Tibial artery (tissue), 4 donors: ENCODE measurements around the gene S100A11.

Experiments used
- DNase-seq, 2 donors: peaks; one replicate each; pipeline ENCODE4 v3.0.0-alpha.2; 2019
- H3K27ac ChIP-seq, 2 donors: fragments of 200-600 bp; sonication (generic) in 1 of 2; 1 replicate in 1 of 2; 2 replicates in 1 of 2; pipeline ENCODE4 v1.5.1; 2018 to 2019; ENCODE audit warnings: mild to moderate bottlenecking in 1 of 2
- H3K27me3 ChIP-seq, 2 donors: fragments of 200-600 bp; sonication (generic) in 1 of 2; one replicate each; pipeline versions ENCODE4 v1.5.1 to v1.6.0; 2016 to 2019
- H3K36me3 ChIP-seq, 3 donors: fragments of 200-600 bp; sonication (generic) in 2 of 3; one replicate each; pipeline ENCODE4 v1.5.1; 2016 to 2019; ENCODE audit warnings: mild to moderate bottlenecking in 2 of 3
- H3K4me1 ChIP-seq, 4 donors: fragments of 200-600 bp; sonication (generic) in 2 of 4; 1 replicate in 3 of 4; 2 replicates in 1 of 4; pipeline ENCODE4 v1.5.1; 2016 to 2019
- H3K4me3 ChIP-seq, 2 donors: fragments of 200-600 bp; sonication (generic) in 1 of 2; 1 replicate in 1 of 2; 2 replicates in 1 of 2; pipeline ENCODE4 v1.5.1; 2018 to 2019; ENCODE audit warnings: mild to moderate bottlenecking in 2 of 2
- H3K9me3 ChIP-seq, 3 donors: fragments of 200-600 bp; sonication (generic) in 1 of 3; one replicate each; pipeline ENCODE4 v1.5.1; 2016 to 2019
- CTCF ChIP-seq, 2 experiments: fragments of 200-600 bp in 1 of 2; fragments of 450-650 bp in 1 of 2; IDR thresholded peaks; one replicate each; pipeline ENCODE4 v1.5.1; 2017 to 2019; ENCODE audit warnings: antibody characterized with exemption in 2 of 2, mild to moderate bottlenecking in 1 of 2, moderate library complexity in 1 of 2
- intact Hi-C: fragments of 100-400 bp; cut with DNase I; formaldehyde crosslinking; loops from one replicate; pipeline ENCODE4 v1.15.0; 2023; ENCODE audit warnings: low total_unique reads

The S100A11 gene

GRCh38 chr1:151991663-151992302 is 45.0 kb downstream of the S100A11 start:
- intact Hi-C loops, result no loop called here
- H3K27me3 ChIP-seq, result no peaks in the 10 kb centered on the region

GRCh38 chr1:151990856-151991198 is 46.0 kb downstream of the S100A11 start:
- no peak for DNase-seq
- H3K36me3 ChIP-seq, result peaks cover 0 to 2% (median 0%) of the 10 kb centered on the region in 3 donors
- H3K27me3 ChIP-seq, result no peaks in the 10 kb centered on the region
- no peaks in the 10 kb centered on the region for H3K9me3 ChIP-seq
- peak overlapping the region in 1 of 2 donors; percentile 80 for H3K27ac ChIP-seq
- intact Hi-C loops, result no loop called here
- no peak overlapping the region for H3K4me3 ChIP-seq
- H3K4me1 ChIP-seq, result peaks cover 4 to 77% (median 56%) of the 10 kb centered on the region in 4 donors
- TF ChIP-seq CTCF (IDR thresholded peaks at IDR 0.05), result no peak

More at GRCh38 chr1:151991663-151992302, 45.0 kb downstream of the S100A11 start:
- H3K9me3 ChIP-seq, result no peaks in the 10 kb centered on the region
- no peak for DNase-seq
- H3K4me1 ChIP-seq, result peaks cover 4 to 77% (median 56%) of the 10 kb centered on the region in 4 donors
- H3K27ac ChIP-seq, result peak overlapping the region; percentile 80 to 87
- H3K4me3 ChIP-seq, result peak overlapping the region; percentile 67 to 83
- no peak for TF ChIP-seq CTCF (IDR thresholded peaks at IDR 0.05)
- no peaks in the 10 kb centered on the region for H3K36me3 ChIP-seq

GRCh38 chr1:151990058-151990855 is 46.5 kb downstream of the S100A11 start:
- TF ChIP-seq CTCF (IDR thresholded peaks at IDR 0.05), result no peak
- peaks cover 4 to 76% (median 56%) of the 10 kb centered on the region in 4 donors for H3K4me1 ChIP-seq
- H3K27ac ChIP-seq, result peak overlapping the region; percentile 66 to 80

GRCh38 chr1:151989211-151989862 is 47.5 kb downstream of the S100A11 start:
- no peak for TF ChIP-seq CTCF (IDR thresholded peaks at IDR 0.05)
- Histone ChIP-seq H3K4me1 (peaks cover 4 to 67% (median 52%) of the 10 kb centered on the region in 4 donors), H3K27ac (peak overlapping the region; percentile 66 to 80), H3K9me3 (no peaks in the 10 kb centered on the region), H3K4me3 (no peak overlapping the region), H3K36me3 (peaks cover 0 to 17% (median 8%) of the 10 kb centered on the region in 3 donors), H3K27me3 (no peaks in the 10 kb centered on the region)
- peak; percentile 85 to 91 for DNase-seq
- intact Hi-C loops, result no loop called here

More at GRCh38 chr1:151990058-151990855, 46.5 kb downstream of the S100A11 start:
- DNase-seq, result no peak
- Histone ChIP-seq H3K4me3 (no peak overlapping the region), H3K9me3 (no peaks in the 10 kb centered on the region), H3K36me3 (peaks cover 0 to 8% (median 3%) of the 10 kb centered on the region in 3 donors), H3K27me3 (no peaks in the 10 kb centered on the region)
- intact Hi-C loops, result no loop called here

GRCh38 chr1:151988405-151988923 is 48.3 kb downstream of the S100A11 start:
- peaks cover 0 to 26% (median 13%) of the 10 kb centered on the region in 3 donors for H3K36me3 ChIP-seq
- peak overlapping the region; percentile 66 to 80 for H3K27ac ChIP-seq
- H3K27me3 ChIP-seq, result no peaks in the 10 kb centered on the region
- no peaks in the 10 kb centered on the region for H3K9me3 ChIP-seq
- H3K4me3 ChIP-seq, result no peak overlapping the region
- TF ChIP-seq CTCF (IDR thresholded peaks at IDR 0.05), result no peak
- intact Hi-C loops, result no loop called here
- H3K4me1 ChIP-seq, result peaks cover 4 to 62% (median 46%) of the 10 kb centered on the region in 4 donors
- no peak for DNase-seq
